ENCODE measurements around the gene NDC1.

DNA sequence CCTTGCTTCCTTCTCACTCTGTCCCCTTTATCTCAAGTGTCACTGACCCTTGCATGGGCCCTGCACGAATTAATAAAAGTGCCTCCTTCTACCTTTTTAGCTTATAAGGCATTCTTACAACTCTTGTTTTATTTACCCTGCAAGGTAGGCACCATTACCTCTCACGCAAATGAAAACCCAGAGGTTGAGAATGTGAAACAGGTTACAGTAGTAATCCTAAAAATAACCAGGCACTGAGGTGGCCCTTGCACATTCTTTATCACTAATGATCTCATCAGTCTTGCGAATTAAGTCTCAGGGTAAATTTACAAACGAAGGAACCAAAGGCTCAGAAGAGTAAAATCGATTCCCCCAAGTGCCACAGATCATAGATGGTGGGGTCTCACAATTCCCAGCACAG is 102.8 kb downstream of the NDC1 start:
- TF ChIP-seq, protein P1, sequence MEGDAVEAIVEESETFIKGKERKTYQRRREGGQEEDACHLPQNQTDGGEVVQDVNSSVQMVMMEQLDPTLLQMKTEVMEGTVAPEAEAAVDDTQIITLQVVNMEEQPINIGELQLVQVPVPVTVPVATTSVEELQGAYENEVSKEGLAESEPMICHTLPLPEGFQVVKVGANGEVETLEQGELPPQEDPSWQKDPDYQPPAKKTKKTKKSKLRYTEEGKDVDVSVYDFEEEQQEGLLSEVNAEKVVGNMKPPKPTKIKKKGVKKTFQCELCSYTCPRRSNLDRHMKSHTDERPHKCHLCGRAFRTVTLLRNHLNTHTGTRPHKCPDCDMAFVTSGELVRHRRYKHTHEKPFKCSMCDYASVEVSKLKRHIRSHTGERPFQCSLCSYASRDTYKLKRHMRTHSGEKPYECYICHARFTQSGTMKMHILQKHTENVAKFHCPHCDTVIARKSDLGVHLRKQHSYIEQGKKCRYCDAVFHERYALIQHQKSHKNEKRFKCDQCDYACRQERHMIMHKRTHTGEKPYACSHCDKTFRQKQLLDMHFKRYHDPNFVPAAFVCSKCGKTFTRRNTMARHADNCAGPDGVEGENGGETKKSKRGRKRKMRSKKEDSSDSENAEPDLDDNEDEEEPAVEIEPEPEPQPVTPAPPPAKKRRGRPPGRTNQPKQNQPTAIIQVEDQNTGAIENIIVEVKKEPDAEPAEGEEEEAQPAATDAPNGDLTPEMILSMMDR (IDR thresholded peaks at IDR 0.05): no peak
- TF ChIP-seq POLR2AphosphoS5 (IDR thresholded peaks at IDR 0.05): no peak

All from prostate gland (tissue), 2 donors.